Fibroblast of villous mesenchyme (primary cell): ENCODE measurements around the gene THRA. TPM values are rescaled to one million over a fixed set of nuclear protein-coding genes. Genes with fewer than 3 reads are reported as not detected.

Experiments
- DNase-seq: peaks from one replicate; pipeline ENCODE4 v3.0.0-alpha.2; 2010; ENCODE audit warnings: low read depth
- H3K4me3 ChIP-seq: 2 replicates; pipeline ENCODE4 v1.5.1; 2011; ENCODE audit warnings: low read depth, mild to moderate bottlenecking, low read length
- CTCF ChIP-seq: IDR thresholded peaks from 2 replicates; pipeline ENCODE4 v1.5.1; 2012; ENCODE audit warnings: low read depth, mild to moderate bottlenecking, low read length; ENCODE audit not compliant: insufficient read depth
- total RNA-seq: library from RNA; depleted of rRNA; stranded (reverse); fragments of >200 nt; gene quantifications from 2 replicates; pipeline ENCODE4 v1.2.3, GENCODE V29; 2012

THRA gene
- total RNA-seq, 1 donor: 27.2 TPM

- H3K4me3 ChIP-seq: no peak overlapping the region
- no peak for TF ChIP-seq CTCF
- no peak for DNase-seq
Measured at GRCh38 chr17:40071313-40072039, 8.7 kb downstream of the THRA start.

- no peak for TF ChIP-seq CTCF
- DNase-seq: peak; percentile 52
- H3K4me3 ChIP-seq: no peak overlapping the region
Measured at GRCh38 chr17:40072040-40072734, 9.4 kb downstream of the THRA start.

- TF ChIP-seq CTCF: no peak
- no peak overlapping the region for H3K4me3 ChIP-seq
- DNase-seq: no peak
Measured at GRCh38 chr17:40072735-40073346, 10.1 kb downstream of the THRA start.

DNA sequence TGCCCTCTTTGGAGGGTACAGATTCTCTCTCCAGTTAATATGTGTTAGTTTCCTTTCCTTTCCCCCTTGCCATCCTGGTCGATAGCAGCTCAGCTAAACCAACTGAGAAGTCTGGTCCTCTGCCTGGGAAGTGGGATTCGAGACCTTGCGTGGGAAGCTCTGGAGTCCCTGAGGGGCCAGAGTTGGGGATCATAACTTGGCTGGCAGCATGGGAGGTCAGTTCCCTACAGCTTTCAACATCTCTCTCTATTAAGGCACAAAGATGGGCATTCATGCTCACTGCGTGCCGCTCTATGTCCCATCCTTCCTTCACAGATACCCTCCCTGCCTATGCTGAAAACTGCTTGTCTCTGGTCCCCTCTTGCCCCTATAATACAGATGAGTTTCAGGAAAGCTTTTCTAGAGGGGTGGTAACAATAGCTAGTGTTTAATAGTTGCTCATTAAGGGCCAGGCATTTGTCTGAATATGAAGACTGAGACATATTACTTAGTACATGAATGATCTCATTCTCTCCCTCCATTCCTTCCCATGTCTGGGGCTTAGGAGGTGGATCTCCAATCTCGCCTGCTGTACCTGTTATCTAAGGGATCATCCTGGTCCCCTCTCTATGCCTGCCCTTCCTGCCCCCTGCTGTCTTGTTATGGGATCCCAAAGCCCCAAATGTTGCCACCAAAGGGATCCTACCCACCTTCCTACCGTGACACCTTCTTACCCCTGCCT is 10.8 kb downstream of the THRA start:
- DNase-seq: no peak
- TF ChIP-seq CTCF: no peak

DNA sequence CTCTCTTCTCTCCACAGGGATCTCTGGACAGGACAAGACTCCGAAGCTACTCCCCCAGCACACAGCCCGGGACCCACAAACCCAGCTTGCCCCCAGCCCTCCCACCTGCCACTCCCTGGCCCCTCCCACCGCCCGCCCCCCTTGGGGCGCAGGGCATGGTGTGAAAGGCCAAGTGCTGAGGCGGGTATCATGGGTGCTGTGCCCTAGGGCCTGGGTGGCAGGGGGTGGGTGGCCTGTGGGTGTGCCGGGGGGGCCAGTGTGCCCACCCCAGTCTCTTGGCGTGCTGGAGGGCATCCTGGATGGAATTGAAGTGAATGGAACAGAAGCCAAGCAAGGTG is 11.4 kb downstream of the THRA start:
- no peak for DNase-seq
- H3K4me3 ChIP-seq: no peak overlapping the region
- no peak for TF ChIP-seq CTCF

More for the DNA sequence above, 10.8 kb downstream of the THRA start:
- H3K4me3 ChIP-seq: no peak overlapping the region

DNA sequence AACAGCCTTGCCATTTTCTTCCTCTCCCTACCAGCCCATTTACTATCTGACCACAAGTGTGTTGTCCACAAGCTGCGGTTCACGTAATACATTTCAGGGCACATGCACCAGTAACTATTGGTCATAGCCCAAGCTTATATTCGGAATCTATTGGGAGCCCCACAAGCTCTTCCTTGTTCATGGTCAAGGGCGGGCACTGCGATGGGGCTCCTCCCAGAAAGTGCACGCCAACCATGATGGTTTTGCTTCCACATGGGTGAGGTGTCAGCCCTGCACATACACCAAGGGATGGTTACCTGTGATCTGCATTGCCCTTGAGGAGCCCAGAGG is 12.1 kb downstream of the THRA start:
- no peak overlapping the region for H3K4me3 ChIP-seq
- DNase-seq: no peak
- TF ChIP-seq CTCF: no peak
